GM23338 (cell line): Measurements from ENCODE around the gene TSPEAR. TPM values are rescaled to one million over a fixed set of nuclear protein-coding genes. Genes with fewer than 3 reads are reported as not detected.

Experiments used
- ATAC-seq: fragments of 200-7000 bp; cut with Tn5 transposase; 3 replicates; pipeline ENCODE4 v1.9.1; 2020
- DNase-seq: peaks from one replicate; pipeline ENCODE4 v3.0.0-alpha.2; 2015; ENCODE audit warnings: low spot score
- H2AFZ ChIP-seq: fragments of 200-600 bp; sonication (generic); 2 replicates; pipeline ENCODE4 v1.8.0; 2016; ENCODE audit warnings: antibody characterized with exemption, mild to moderate bottlenecking, moderate library complexity
- H3F3A ChIP-seq: fragments of 200-600 bp; sonication (generic); replicated peaks from 2 replicates; pipeline ENCODE4 v1.8.0; 2017; ENCODE audit warnings: antibody characterized with exemption, mixed run types, low read depth
- H3K27ac ChIP-seq: fragments of 200-600 bp; sonication (generic); 2 replicates; pipeline ENCODE4 v1.6.1; 2016; ENCODE audit warnings: low read depth
- H3K27me3 ChIP-seq: fragments of 200-600 bp; sonication (generic); 2 replicates; pipeline ENCODE4 v1.8.0; 2016; ENCODE audit warnings: mild to moderate bottlenecking, mixed run types, moderate library complexity; ENCODE audit not compliant: insufficient read depth
- H3K36me3 ChIP-seq: fragments of 200-600 bp; sonication (generic); 2 replicates; pipeline ENCODE4 v1.8.0; 2016; ENCODE audit warnings: mild to moderate bottlenecking; ENCODE audit not compliant: insufficient read depth
- H3K4me1 ChIP-seq: fragments of 200-600 bp; sonication (generic); 2 replicates; pipeline ENCODE4 v1.8.0; 2016; ENCODE audit warnings: mild to moderate bottlenecking, moderate library complexity; ENCODE audit not compliant: insufficient read depth
- H3K4me2 ChIP-seq: fragments of 200-600 bp; sonication (generic); 2 replicates; pipeline ENCODE4 v1.7.1; 2017; ENCODE audit warnings: mixed run types
- H3K4me3 ChIP-seq: fragments of 200-600 bp; sonication (generic); 2 replicates; pipeline ENCODE4 v1.6.1; 2016; ENCODE audit warnings: mixed run types
- H3K79me2 ChIP-seq: fragments of 200-600 bp; sonication (generic); replicated peaks from 2 replicates; pipeline ENCODE4 v1.8.0; 2017; ENCODE audit warnings: mild to moderate bottlenecking; ENCODE audit not compliant: insufficient read depth
- H3K9me2 ChIP-seq: fragments of 200-600 bp; sonication (generic); 2 replicates; pipeline ENCODE4 v1.8.0; 2017; ENCODE audit not compliant: insufficient read depth
- H4K20me1 ChIP-seq: fragments of 200-600 bp; sonication (generic); replicated peaks from 2 replicates; pipeline ENCODE4 v1.8.0; 2017; ENCODE audit warnings: mild to moderate bottlenecking; ENCODE audit not compliant: insufficient read depth
- H3K27ac Mint-ChIP-seq: 2 replicates; pipeline ENCODE4 v1.8.0; 2020; ENCODE audit warnings: inconsistent platforms, mild to moderate bottlenecking, moderate library complexity, mixed read lengths
- H3K27me3 Mint-ChIP-seq: 3 replicates; pipeline ENCODE4 v1.8.0; 2022; ENCODE audit warnings: low read depth, mild to moderate bottlenecking, moderate library complexity, mixed read lengths, inconsistent platforms; ENCODE audit not compliant: insufficient read depth, poor library complexity
- H3K36me3 Mint-ChIP-seq: 3 replicates; pipeline ENCODE4 v1.8.0; 2021; ENCODE audit warnings: low read depth, mild to moderate bottlenecking, inconsistent platforms, moderate library complexity, mixed read lengths
- H3K4me1 Mint-ChIP-seq: 3 replicates; pipeline ENCODE4 v1.8.0; 2020; ENCODE audit warnings: mild to moderate bottlenecking, inconsistent platforms, mixed read lengths
- H3K4me3 Mint-ChIP-seq: 3 replicates; pipeline ENCODE4 v1.8.0; 2021; ENCODE audit warnings: moderate library complexity, mild to moderate bottlenecking, inconsistent platforms, mixed read lengths
- H3K9me3 Mint-ChIP-seq: 3 replicates; pipeline ENCODE4 v1.8.0; 2020; ENCODE audit warnings: moderate library complexity, mild to moderate bottlenecking, inconsistent platforms, mixed read lengths
- CTCF ChIP-seq, 2 experiments: fragments of 200-600 bp in 1 of 2; sonication (generic) in 1 of 2; conservative IDR thresholded peaks; 2 replicates each; pipeline versions ENCODE4 v1.5.1 to v1.6.1; 2016 to 2017; ENCODE audit warnings: antibody characterized with exemption in 2 of 2, low read depth in 2 of 2, mild to moderate bottlenecking in 2 of 2, moderate library complexity in 1 of 2
- ETS1 ChIP-seq: IDR thresholded peaks from 2 replicates; pipeline ENCODE4 v1.6.1; 2016; ENCODE audit warnings: antibody characterized with exemption
- EZH2 ChIP-seq: fragments of 200-600 bp; sonication (generic); IDR thresholded peaks from one replicate; pipeline ENCODE4 v1.8.0; 2017; ENCODE audit warnings: antibody characterized with exemption, mild to moderate bottlenecking, low read depth; ENCODE audit not compliant: unreplicated experiment
- EZH2phosphoT487 ChIP-seq: fragments of 200-600 bp; sonication (generic); IDR thresholded peaks from one replicate; pipeline ENCODE4 v1.8.1; 2018; ENCODE audit warnings: antibody characterized with exemption; ENCODE audit not compliant: unreplicated experiment
- NANOG ChIP-seq: IDR thresholded peaks from 2 replicates; pipeline ENCODE4 v1.6.1; 2016; ENCODE audit warnings: antibody characterized with exemption, borderline replicate concordance
- POLR2AphosphoS5 ChIP-seq: IDR thresholded peaks from 2 replicates; pipeline ENCODE4 v1.6.1; 2016; ENCODE audit warnings: antibody characterized with exemption, low read depth
- ZNF114 ChIP-seq: fragments of 250-450 bp; sonication (Bioruptor Pico); IDR thresholded peaks from 2 replicates; pipeline ENCODE4 v1.5.0; 2020; ENCODE audit warnings: mild to moderate bottlenecking, moderate library complexity
- ZNF331 ChIP-seq: fragments of 250-450 bp; sonication (Bioruptor Pico); IDR thresholded peaks from 2 replicates; pipeline ENCODE4 v1.5.0; 2020; ENCODE audit warnings: low read depth, mild to moderate bottlenecking, moderate library complexity
- ZNF462 ChIP-seq: fragments of 250-450 bp; sonication (Bioruptor Pico); IDR thresholded peaks from 2 replicates; pipeline ENCODE4 v1.5.0; 2020; ENCODE audit warnings: mild to moderate bottlenecking, moderate library complexity
- polyA plus RNA-seq: library from polyadenylated mRNA; unstranded; fragments of >200 nt; fragmentation: Nextera tagmentation; extraction: Ambion mirVana; gene quantifications from 2 replicates; pipeline ENCODE4 v1.2.1, GENCODE V29; 2016
- total RNA-seq: library from RNA; depleted of rRNA; stranded (reverse); fragments of >200 nt; shearing (Covaris generic); gene quantifications from 2 replicates; pipeline ENCODE4 v1.2.3, GENCODE V29; 2014

Gene TSPEAR
- total and polyA plus RNA-seq, 2 experiments from 2014 or later, result 0.35 to 0.92 TPM

GRCh38 chr21:44463724-44464123, 247.6 kb downstream of the TSPEAR start:
- Histone ChIP-seq H3K27me3 (no peaks in the 10 kb centered on the region), H3K4me2 (no peak overlapping the region), H2AFZ (no peak overlapping the region), H4K20me1 (no peaks in the 10 kb centered on the region), H3K79me2 (no peaks in the 10 kb centered on the region), H3K4me3 (no peak overlapping the region), H3K27ac (no peak overlapping the region), H3K36me3 (no peaks in the 10 kb centered on the region), H3K9me2 (no peaks in the 10 kb centered on the region), H3F3A (no peaks in the 10 kb centered on the region), H3K4me1 (no peaks in the 10 kb centered on the region)
- Mint-ChIP-seq H3K27me3 (peaks cover 11% of the 10 kb centered on the region), H3K4me1 (peaks cover 7% of the 10 kb centered on the region), H3K27ac (no peak overlapping the region; the same call in 1 of the 2 replicates), H3K36me3 (peaks cover under 1% of the 10 kb centered on the region; the same call in 1 of the 3 replicates), H3K4me3 (no peak overlapping the region), H3K9me3 (no peaks in the 10 kb centered on the region; the same call in 2 of the 3 replicates)
- no peak for TF ChIP-seq EZH2phosphoT487
- TF ChIP-seq EZH2, result no peak
- no peak for TF ChIP-seq POLR2AphosphoS5
- no peak for TF ChIP-seq CTCF (conservative IDR thresholded peaks at IDR 0.05; ENCODE audit: low read depth in 2 of 2)
- TF ChIP-seq NANOG, result no peak
- TF ChIP-seq ZNF114 (CRISPR knock-in tag), result no peak
- no peak for TF ChIP-seq ETS1
- no peak for TF ChIP-seq ZNF462 (CRISPR knock-in tag)
- TF ChIP-seq ZNF331 (CRISPR knock-in tag), result no peak
- peak; percentile 41 for DNase-seq
- ATAC-seq, result peak; percentile 56
